SK-N-SH (cell line): Measurements from ENCODE around the gene RPH3AL. TPM values are rescaled to one million over a fixed set of nuclear protein-coding genes. Genes with fewer than 3 reads are reported as not detected.
A peak's percentile ranks its signal among the peaks of the same experiment; 100 is the strongest.

ENCODE experiments used
- CTCF ChIA-PET: fragments of 300-600, 350-600 bp; formaldehyde crosslinking; extraction: SDS; loops from one replicate; lab custom pipeline; 2021; lab: Yijun Ruan, JAX
- POLR2A ChIA-PET: fragments of 350-600 bp; sonication (Branson Sonifier 250); formaldehyde crosslinking; extraction: SDS; loops from one replicate; lab custom pipeline; 2020; ENCODE audit warnings: antibody characterized with exemption, inconsistent platforms; lab: Yijun Ruan, JAX
- DNase-seq: peaks from one replicate; pipeline ENCODE4 v3.0.0; 2012
- H2AFZ ChIP-seq: fragments of 200-600 bp; sonication (generic); 2 replicates; pipeline ENCODE4 v1.8.1; 2016; ENCODE audit warnings: antibody characterized with exemption, mild to moderate bottlenecking, low read depth
- H3F3A ChIP-seq: fragments of 200-600 bp; sonication (generic); replicated peaks from 2 replicates; pipeline ENCODE3; 2016; ENCODE audit warnings: antibody characterized with exemption, mild to moderate bottlenecking; ENCODE audit not compliant: insufficient read depth
- H3K27ac ChIP-seq, 2 experiments: fragments of 200-500 bp in 1 of 2; fragments of 200-600 bp in 1 of 2; sonication (Bioruptor generic) in 1 of 2; sonication (generic), shearing (Covaris generic) in 1 of 2; 2 replicates each; pipeline versions ENCODE4 v1.5.1 to v1.6.1; 2014 to 2016; ENCODE audit warnings: low read depth in 2 of 2, inconsistent platforms in 1 of 2, low read length in 1 of 2, mild to moderate bottlenecking in 1 of 2, mixed read lengths in 1 of 2
- H3K27me3 ChIP-seq: fragments of 200-600 bp; sonication (generic), shearing (Covaris generic); 2 replicates; pipeline ENCODE4 v1.6.1; 2016; ENCODE audit warnings: mixed run types; ENCODE audit not compliant: insufficient read depth
- H3K36me3 ChIP-seq, 2 experiments: fragments of 200-500 bp in 1 of 2; fragments of 200-600 bp in 1 of 2; sonication (Bioruptor generic) in 1 of 2; sonication (generic) in 1 of 2; replicated peaks in 1 of 2; 2 replicates each; pipeline versions ENCODE3 to v1.5.1; 2014 to 2016; ENCODE audit warnings: low read length in 1 of 2, mild to moderate bottlenecking in 1 of 2; ENCODE audit not compliant: insufficient read depth in 2 of 2, control insufficient read depth in 1 of 2
- H3K4me1 ChIP-seq, 2 experiments: fragments of 200-500 bp in 1 of 2; fragments of 200-600 bp in 1 of 2; sonication (Bioruptor generic) in 1 of 2; sonication (generic), shearing (Covaris generic) in 1 of 2; 2 replicates each; pipeline versions ENCODE4 v1.5.1 to v1.6.1; 2014 to 2016; ENCODE audit warnings: low read depth in 1 of 2, low read length in 1 of 2, mixed run types in 1 of 2; ENCODE audit not compliant: insufficient read depth in 2 of 2, control insufficient read depth in 1 of 2
- H3K4me2 ChIP-seq: fragments of 200-600 bp; sonication (generic), shearing (Covaris generic); 2 replicates; pipeline ENCODE4 v1.6.1; 2017; ENCODE audit warnings: mixed run types
- H3K4me3 ChIP-seq, 2 experiments: fragments of 200-500 bp in 1 of 2; fragments of 200-600 bp in 1 of 2; sonication (Bioruptor generic) in 1 of 2; sonication (generic), shearing (Covaris generic) in 1 of 2; 2 replicates each; pipeline versions ENCODE4 v1.5.1 to v1.8.1; 2014 to 2016; ENCODE audit warnings: low read depth in 2 of 2, inconsistent platforms in 1 of 2, low read length in 1 of 2, mild to moderate bottlenecking in 1 of 2, mixed read lengths in 1 of 2, moderate library complexity in 1 of 2
- H3K79me2 ChIP-seq: fragments of 200-600 bp; sonication (generic); 2 replicates; pipeline ENCODE4 v1.8.1; 2017; ENCODE audit warnings: mild to moderate bottlenecking; ENCODE audit not compliant: insufficient read depth
- H3K9ac ChIP-seq: fragments of 200-600 bp; sonication (generic); 2 replicates; pipeline ENCODE4 v1.6.1; 2017; ENCODE audit warnings: mixed run types
- H3K9me2 ChIP-seq: fragments of 200-600 bp; sonication (generic); 2 replicates; pipeline ENCODE4 v1.6.1; 2017; ENCODE audit warnings: mixed run types
- H3K9me3 ChIP-seq: fragments of 200-600 bp; sonication (generic); 2 replicates; pipeline ENCODE4 v1.6.1; 2017; ENCODE audit warnings: mixed run types, mild to moderate bottlenecking, moderate library complexity
- H4K20me1 ChIP-seq: fragments of 200-600 bp; sonication (generic); 2 replicates; pipeline ENCODE4 v1.6.1; 2017; ENCODE audit warnings: mild to moderate bottlenecking, mixed run types; ENCODE audit not compliant: insufficient read depth
- IRF3 ChIP-seq: fragments of 150-350 bp; IDR thresholded peaks from 2 replicates; pipeline ENCODE4 v1.6.1; 2016; ENCODE audit warnings: mild to moderate bottlenecking, low read depth, low read length
- REST ChIP-seq: IDR thresholded peaks from 2 replicates; pipeline ENCODE4 v1.6.1; 2012; ENCODE audit warnings: mild to moderate bottlenecking, low read depth, low read length, moderate library complexity
- RFX5 ChIP-seq: IDR thresholded peaks from 2 replicates; pipeline ENCODE4 v1.6.1; 2012; ENCODE audit warnings: mild to moderate bottlenecking, improper control_type of control experiment, low read length
- WGBS: methylation state at CpG from one replicate; pipeline ENCODE4 v1.1.6; 2017; ENCODE audit warnings: low lambda C conversion rate; 5-methylcytosine and 5-hydroxymethylcytosine counted together
- polyA plus RNA-seq, 3 experiments: library from polyadenylated mRNA; depleted of rRNA; stranded (reverse); fragments of >200 nt; gene quantifications; 2 replicates each; pipeline ENCODE4 v1.2.3, GENCODE V29; 2012

RPH3AL gene
- polyA plus RNA-seq, 1 of the 3 experiments (the other 2 are of a cell fraction): 2.9 TPM

DNA sequence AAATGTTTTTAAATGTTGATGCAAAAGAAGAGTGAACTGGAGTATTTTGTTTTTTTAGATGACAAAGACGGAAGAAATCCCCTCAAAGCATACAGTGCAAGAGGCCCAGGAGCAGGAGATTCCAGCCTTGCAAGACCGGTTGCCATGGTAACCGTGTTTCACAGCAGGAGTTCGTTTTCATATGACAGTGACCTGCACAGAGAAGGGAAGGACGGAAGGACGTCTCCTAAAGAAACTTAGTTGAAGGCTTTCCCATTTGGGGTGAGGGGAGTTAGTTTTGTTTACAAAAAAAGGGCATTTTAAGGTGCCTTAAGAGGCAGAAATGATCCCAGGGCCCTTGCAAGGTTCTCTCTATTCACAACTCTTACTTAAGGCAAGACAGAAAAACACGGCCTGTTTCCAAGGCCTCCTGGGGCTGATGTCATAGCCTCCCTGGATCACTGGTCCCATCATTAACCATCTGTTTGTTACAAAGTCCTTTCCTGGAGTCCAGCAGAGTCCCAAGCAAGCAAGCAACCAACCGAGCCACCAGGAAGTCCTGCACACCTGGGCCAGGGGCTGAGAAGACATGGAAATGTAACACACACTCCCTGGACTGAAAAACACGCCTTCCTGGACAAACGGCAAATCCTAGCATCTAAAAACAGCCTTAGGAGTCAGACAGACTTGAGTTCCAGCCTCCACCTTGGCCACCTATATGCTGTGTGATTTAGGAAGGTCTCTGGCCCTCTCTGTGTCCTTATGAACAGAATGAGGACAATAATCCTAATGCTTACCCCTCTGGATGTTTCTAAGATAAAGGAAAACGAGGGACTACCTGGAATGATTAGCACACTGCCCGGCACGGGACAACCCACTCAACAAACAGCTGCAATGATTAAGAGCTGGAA lies 30.3 kb upstream of the RPH3AL start:
- Histone ChIP-seq H3K9ac (no peak overlapping the region), H3F3A (no peaks in the 10 kb centered on the region), H3K4me1 (peaks cover 5 to 22% of the 10 kb centered on the region in 2 experiments; a peak in 2 of 4 replicates), H3K9me2 (no peaks in the 10 kb centered on the region), H3K27me3 (no peaks in the 10 kb centered on the region), H3K36me3 (no peaks in the 10 kb centered on the region), H3K4me2 (peak overlapping the region; percentile 63; the same call in 1 of the 2 replicates), H3K4me3 (no peak overlapping the region), H4K20me1 (no peaks in the 10 kb centered on the region), H2AFZ (no peak overlapping the region), H3K27ac (peak overlapping the region in 1 of 2 experiments; percentile 55; a peak in 2 of 4 replicates), H3K79me2 (no peaks in the 10 kb centered on the region), H3K9me3 (no peaks in the 10 kb centered on the region)
- WGBS: 51% methylated on average over 13 of the region's 13 CpGs
- peak; percentile 73 for DNase-seq
- ChIA-PET CTCF (interaction anchor here (0.7 to 1.3 kb wide), 4 partner anchors 73 to 317 kb away, joined by 3 to 7 read pairs (median 4); no protein-coding TSS in a partner anchor), POLR2A (no interaction called here)
- TF ChIP-seq RFX5 (no peak), REST (no peak)

- H4K20me1 ChIP-seq: no peaks in the 10 kb centered on the region
- CTCF ChIA-PET: no interaction called here
- peak overlapping the region in 1 of 2 experiments; percentile 55; a peak in 1 of 4 replicates for H3K27ac ChIP-seq
- H3K4me2 ChIP-seq: peak overlapping the region; percentile 63; the same call in 1 of the 2 replicates
- no peaks in the 10 kb centered on the region for H3K9me3 ChIP-seq
- no peaks in the 10 kb centered on the region for H3K79me2 ChIP-seq
- no peak overlapping the region for H3K4me3 ChIP-seq
- no peak overlapping the region for H2AFZ ChIP-seq
- POLR2A ChIA-PET: no interaction called here
- no peaks in the 10 kb centered on the region for H3F3A ChIP-seq
- H3K4me1 ChIP-seq: peaks cover 5 to 22% of the 10 kb centered on the region in 2 experiments; a peak in 2 of 4 replicates
- H3K9ac ChIP-seq: no peak overlapping the region
- H3K9me2 ChIP-seq: no peaks in the 10 kb centered on the region
- H3K27me3 ChIP-seq: no peaks in the 10 kb centered on the region
- TF ChIP-seq IRF3: no peak
- DNase-seq: no peak
- H3K36me3 ChIP-seq: no peaks in the 10 kb centered on the region
- WGBS: 84% methylated on average over 8 of the region's 9 CpGs
Measured at GRCh38 chr17:381941-382643, 29.5 kb upstream of the RPH3AL start.
